OCI-M2 (cell line): ENCODE data around the gene ARHGEF16.

Experiments used
- DNase-seq: peaks from one replicate; lab custom pipeline; 2025; ENCODE audit not compliant: unreplicated experiment; lab: John Stamatoyannopoulos, UW

Gene ARHGEF16

DNA sequence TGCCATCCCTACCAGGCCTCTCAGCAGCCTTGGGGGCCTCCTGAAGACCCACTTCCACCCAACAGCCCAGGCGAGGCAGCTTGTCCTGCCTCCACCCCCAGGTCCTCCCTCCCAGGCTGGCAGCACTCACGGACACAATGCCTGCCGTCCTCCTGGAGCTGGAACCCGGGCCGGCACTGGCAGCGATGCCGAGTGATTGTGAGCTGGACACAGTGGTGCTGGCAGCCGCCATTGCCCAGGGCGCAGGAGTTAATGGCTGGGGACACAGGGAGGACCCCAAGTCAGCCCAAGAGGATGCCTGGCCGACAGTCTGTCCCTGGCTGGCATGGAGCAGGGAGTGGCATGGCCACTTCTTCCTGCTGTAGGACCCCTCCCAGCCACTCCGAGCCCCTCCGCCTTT lies 60.8 kb downstream of the ARHGEF16 start:
- no peak for DNase-seq

GRCh38 chr1:3515774-3516480 lies 61.5 kb downstream of the ARHGEF16 start:
- no peak for DNase-seq

DNA sequence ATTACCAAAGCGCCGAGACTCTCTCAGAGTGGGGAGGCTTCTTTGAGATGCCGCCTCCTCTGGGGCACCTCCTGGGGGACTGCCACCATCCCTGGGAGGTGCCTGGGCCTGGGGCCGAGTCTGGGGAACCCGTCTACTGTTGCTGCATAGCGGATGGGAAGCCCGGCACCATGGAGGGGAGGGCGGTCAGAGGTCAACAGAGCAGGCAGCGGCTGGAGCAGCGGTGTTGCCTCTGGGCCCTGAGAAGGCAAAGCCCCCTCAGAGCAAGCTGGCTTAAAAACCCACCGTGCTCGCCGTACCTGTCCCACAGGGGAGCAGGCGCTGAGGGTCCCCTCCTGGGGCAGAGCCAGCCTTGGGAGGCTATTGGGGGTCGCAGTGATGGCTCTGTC lies 62.0 kb downstream of the ARHGEF16 start:
- no peak for DNase-seq

- DNase-seq = no peak
Observed at GRCh38 chr1:3516911-3517675, 62.6 kb downstream of the ARHGEF16 start.

- no peak for DNase-seq
Observed at GRCh38 chr1:3518256-3518655, 63.8 kb downstream of the ARHGEF16 start.

- no peak for DNase-seq
Observed at GRCh38 chr1:3518756-3519155, 64.3 kb downstream of the ARHGEF16 start.

DNA sequence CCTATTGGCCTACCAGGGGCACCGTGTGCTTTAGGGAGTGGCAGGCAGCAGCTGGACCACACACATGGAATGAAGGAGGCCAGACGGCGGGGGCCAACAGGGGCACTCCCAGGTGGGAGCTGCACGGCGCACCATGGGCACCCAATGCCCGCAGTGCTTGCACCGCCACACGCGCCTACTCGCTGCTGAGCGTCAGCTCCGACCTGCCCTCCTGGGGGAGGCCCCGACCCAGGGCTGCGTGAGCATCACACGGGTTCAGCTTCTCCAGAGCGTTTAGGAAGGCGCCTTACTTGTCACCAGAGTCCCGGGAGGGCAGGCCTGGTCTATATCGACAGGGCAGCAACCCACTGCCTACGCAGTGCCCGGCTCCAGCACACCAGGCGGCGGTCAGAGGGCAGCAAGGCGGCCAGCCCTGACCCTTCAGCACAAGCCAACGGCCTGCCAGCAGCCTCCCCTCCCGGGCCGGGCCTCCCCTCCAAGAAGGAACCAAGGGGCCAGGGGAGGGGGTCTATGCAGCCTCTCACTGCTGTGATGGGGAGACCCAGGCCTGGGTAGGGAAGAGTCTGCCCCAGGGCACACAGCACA lies 64.9 kb downstream of the ARHGEF16 start:
- no peak for DNase-seq

DNA sequence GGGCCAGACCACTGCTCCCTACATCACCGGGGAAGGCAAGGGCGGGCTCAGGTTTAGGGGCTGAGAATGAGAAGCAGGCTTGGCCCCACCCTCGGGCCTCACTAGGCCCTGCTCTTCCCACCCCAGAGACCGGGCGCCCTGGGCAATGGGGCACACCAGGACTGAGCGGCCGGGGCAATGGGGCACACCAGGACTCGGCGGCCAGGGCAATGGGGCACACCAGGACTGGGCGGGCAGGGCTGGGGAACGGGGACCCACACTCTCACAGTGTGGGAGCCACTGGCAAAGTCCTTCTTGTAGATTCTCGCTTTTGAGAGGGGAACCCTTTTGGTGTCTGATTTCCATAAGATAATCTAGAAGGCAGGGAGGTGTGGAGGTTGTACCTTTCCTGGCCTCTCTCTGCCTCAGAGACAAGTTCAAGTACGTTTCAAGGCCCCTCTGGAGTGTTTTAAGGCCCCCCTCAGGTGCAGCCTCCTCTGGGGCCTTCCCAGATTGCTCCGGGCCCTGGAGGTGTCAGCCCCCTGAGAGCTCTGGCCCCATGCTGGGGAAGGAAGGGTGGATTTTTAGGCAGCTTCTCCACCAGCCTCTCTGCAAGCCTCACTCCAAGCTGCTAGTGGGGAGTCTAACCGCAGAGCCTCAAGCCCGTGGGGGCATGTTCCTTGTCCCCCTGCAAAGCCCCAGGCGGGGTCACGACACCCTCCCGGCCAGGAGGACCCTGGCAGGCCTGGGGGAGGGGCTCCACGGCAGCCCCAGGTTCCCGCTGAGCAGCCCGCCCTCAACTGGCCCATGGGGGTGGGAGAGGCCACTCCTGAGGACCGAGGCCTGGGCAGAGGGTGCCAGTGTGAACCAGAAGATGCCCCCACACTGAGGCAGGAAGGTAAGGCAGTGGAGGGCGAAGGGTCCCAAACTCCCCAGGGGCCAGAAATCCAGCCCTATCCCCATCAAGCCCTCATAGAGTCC lies 66.2 kb downstream of the ARHGEF16 start:
- DNase-seq = no peak

DNA sequence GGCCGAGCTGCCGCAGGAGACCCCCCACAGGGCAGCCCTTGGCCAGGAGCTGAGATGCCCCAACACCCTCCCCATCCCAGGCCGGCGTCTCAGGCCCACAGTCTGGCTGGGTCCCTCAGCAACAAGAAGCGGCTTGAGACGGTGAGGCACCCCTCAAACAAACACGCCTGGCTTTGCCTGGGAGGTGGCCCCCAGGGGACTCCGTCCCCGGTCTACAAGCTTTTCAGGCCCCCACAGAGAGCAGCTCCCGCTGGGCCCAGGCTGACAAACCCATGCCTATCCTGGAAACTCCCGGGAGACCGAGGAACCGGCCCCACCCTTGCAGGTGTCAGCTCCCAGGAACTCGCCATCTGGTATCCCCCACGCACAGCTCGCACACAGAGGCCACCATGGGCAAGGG lies 67.0 kb downstream of the ARHGEF16 start:
- DNase-seq = no peak

- DNase-seq = no peak
Observed at GRCh38 chr1:3522112-3522511, 67.6 kb downstream of the ARHGEF16 start.

GRCh38 chr1:3522564-3523265 lies 68.2 kb downstream of the ARHGEF16 start:
- DNase-seq = no peak

GRCh38 chr1:3523980-3524379 lies 69.5 kb downstream of the ARHGEF16 start:
- DNase-seq = no peak

GRCh38 chr1:3524556-3525203 lies 70.2 kb downstream of the ARHGEF16 start:
- no peak for DNase-seq

GRCh38 chr1:3525551-3526482 lies 71.4 kb downstream of the ARHGEF16 start:
- DNase-seq = no peak

GRCh38 chr1:3527774-3528173 lies 73.3 kb downstream of the ARHGEF16 start:
- DNase-seq = no peak

- no peak for DNase-seq
Observed at GRCh38 chr1:3529099-3529729, 74.7 kb downstream of the ARHGEF16 start.

GRCh38 chr1:3530086-3530925 lies 75.8 kb downstream of the ARHGEF16 start:
- no peak for DNase-seq
